ENCODE measurements around the gene ITM2B.

The ITM2B gene

GRCh38 chr13:48265217-48265815 lies 32.3 kb downstream of the ITM2B start:
- Histone ChIP-seq H3K9me3 (ENCODE audit: low read length) (no peaks in the 10 kb centered on the region), H3K4me1 (ENCODE audit: insufficient read depth, low read length) (no peaks in the 10 kb centered on the region), H3K4me3 (ENCODE audit: low read depth in 1 of 2, low read length in 2 of 2) (no peak overlapping the region), H3K36me3 (ENCODE audit: insufficient read depth, low read length) (peaks cover 26% of the 10 kb centered on the region), H3K27ac (ENCODE audit: low read depth, low read length) (no peak overlapping the region), H3K27me3 (ENCODE audit: control insufficient read depth in 1 of 2, insufficient read depth in 2 of 2, low read length in 2 of 2) (no peaks in the 10 kb centered on the region), H3K9ac (ENCODE audit: low read length) (no peak overlapping the region)

GRCh38 chr13:48266150-48266549 lies 33.1 kb downstream of the ITM2B start:
- Histone ChIP-seq H3K27ac (ENCODE audit: low read depth, low read length) (no peak overlapping the region), H3K4me3 (ENCODE audit: low read depth in 1 of 2, low read length in 2 of 2) (no peak overlapping the region), H3K4me1 (ENCODE audit: insufficient read depth, low read length) (no peaks in the 10 kb centered on the region), H3K36me3 (ENCODE audit: insufficient read depth, low read length) (peaks cover 25% of the 10 kb centered on the region), H3K9ac (ENCODE audit: low read length) (no peak overlapping the region), H3K27me3 (ENCODE audit: control insufficient read depth in 1 of 2, insufficient read depth in 2 of 2, low read length in 2 of 2) (no peaks in the 10 kb centered on the region), H3K9me3 (ENCODE audit: low read length) (no peaks in the 10 kb centered on the region)

GRCh38 chr13:48266701-48267639 lies 34.0 kb downstream of the ITM2B start:
- Histone ChIP-seq H3K4me1 (ENCODE audit: insufficient read depth, low read length) (no peaks in the 10 kb centered on the region), H3K4me3 (ENCODE audit: low read depth in 1 of 2, low read length in 2 of 2) (no peak overlapping the region), H3K27ac (ENCODE audit: low read depth, low read length) (no peak overlapping the region), H3K9ac (ENCODE audit: low read length) (no peak overlapping the region), H3K36me3 (ENCODE audit: insufficient read depth, low read length) (peaks cover 20% of the 10 kb centered on the region), H3K9me3 (ENCODE audit: low read length) (no peaks in the 10 kb centered on the region), H3K27me3 (ENCODE audit: control insufficient read depth in 1 of 2, insufficient read depth in 2 of 2, low read length in 2 of 2) (no peaks in the 10 kb centered on the region)

GRCh38 chr13:48268019-48268418 lies 35.0 kb downstream of the ITM2B start:
- Histone ChIP-seq H3K9ac (ENCODE audit: low read length) (no peak overlapping the region), H3K4me1 (ENCODE audit: insufficient read depth, low read length) (no peaks in the 10 kb centered on the region), H3K36me3 (ENCODE audit: insufficient read depth, low read length) (peaks cover 20% of the 10 kb centered on the region), H3K27ac (ENCODE audit: low read depth, low read length) (no peak overlapping the region), H3K27me3 (ENCODE audit: control insufficient read depth in 1 of 2, insufficient read depth in 2 of 2, low read length in 2 of 2) (no peaks in the 10 kb centered on the region), H3K4me3 (ENCODE audit: low read depth in 1 of 2, low read length in 2 of 2) (no peak overlapping the region), H3K9me3 (ENCODE audit: low read length) (no peaks in the 10 kb centered on the region)

- Histone ChIP-seq H3K9me3 (ENCODE audit: low read length) (no peaks in the 10 kb centered on the region), H3K27me3 (ENCODE audit: control insufficient read depth in 1 of 2, insufficient read depth in 2 of 2, low read length in 2 of 2) (no peaks in the 10 kb centered on the region), H3K27ac (ENCODE audit: low read depth, low read length) (no peak overlapping the region), H3K4me3 (ENCODE audit: low read depth in 1 of 2, low read length in 2 of 2) (no peak overlapping the region), H3K4me1 (ENCODE audit: insufficient read depth, low read length) (no peaks in the 10 kb centered on the region), H3K9ac (ENCODE audit: low read length) (no peak overlapping the region), H3K36me3 (ENCODE audit: insufficient read depth, low read length) (peaks cover 7% of the 10 kb centered on the region)
These were observed 40.3 kb downstream of the ITM2B start for GRCh38 chr13:48273346-48273745.

GRCh38 chr13:48275507-48275906 lies 42.5 kb downstream of the ITM2B start:
- Histone ChIP-seq H3K9me3 (ENCODE audit: low read length) (no peaks in the 10 kb centered on the region), H3K4me3 (ENCODE audit: low read depth in 1 of 2, low read length in 2 of 2) (no peak overlapping the region), H3K4me1 (ENCODE audit: insufficient read depth, low read length) (no peaks in the 10 kb centered on the region), H3K36me3 (ENCODE audit: insufficient read depth, low read length) (no peaks in the 10 kb centered on the region), H3K27me3 (ENCODE audit: control insufficient read depth in 1 of 2, insufficient read depth in 2 of 2, low read length in 2 of 2) (no peaks in the 10 kb centered on the region), H3K9ac (ENCODE audit: low read length) (no peak overlapping the region), H3K27ac (ENCODE audit: low read depth, low read length) (no peak overlapping the region)

- no peaks in the 10 kb centered on the region for H3K36me3 ChIP-seq (ENCODE audit: insufficient read depth, low read length)
- no peak overlapping the region for H3K27ac ChIP-seq (ENCODE audit: low read depth, low read length)
- no peaks in the 10 kb centered on the region for H3K27me3 ChIP-seq (ENCODE audit: control insufficient read depth in 1 of 2, insufficient read depth in 2 of 2, low read length in 2 of 2)
- H3K9me3 ChIP-seq (ENCODE audit: low read length) = no peaks in the 10 kb centered on the region
- H3K9ac ChIP-seq (ENCODE audit: low read length) = no peak overlapping the region
- H3K4me1 ChIP-seq (ENCODE audit: insufficient read depth, low read length) = no peaks in the 10 kb centered on the region
- no peak overlapping the region for H3K4me3 ChIP-seq (ENCODE audit: low read depth in 1 of 2, low read length in 2 of 2)
These were observed 45.8 kb downstream of the ITM2B start for GRCh38 chr13:48278806-48279205.

GRCh38 chr13:48281556-48281955 lies 48.5 kb downstream of the ITM2B start:
- H3K27me3 ChIP-seq (ENCODE audit: control insufficient read depth in 1 of 2, insufficient read depth in 2 of 2, low read length in 2 of 2) = no peaks in the 10 kb centered on the region
- no peaks in the 10 kb centered on the region for H3K4me1 ChIP-seq (ENCODE audit: insufficient read depth, low read length)
- H3K27ac ChIP-seq (ENCODE audit: low read depth, low read length) = no peak overlapping the region
- no peak overlapping the region for H3K4me3 ChIP-seq (ENCODE audit: low read depth in 1 of 2, low read length in 2 of 2)
- H3K36me3 ChIP-seq (ENCODE audit: insufficient read depth, low read length) = no peaks in the 10 kb centered on the region
- H3K9me3 ChIP-seq (ENCODE audit: low read length) = no peaks in the 10 kb centered on the region
- no peak overlapping the region for H3K9ac ChIP-seq (ENCODE audit: low read length)

- no peaks in the 10 kb centered on the region for H3K9me3 ChIP-seq (ENCODE audit: low read length)
- H3K27ac ChIP-seq (ENCODE audit: low read depth, low read length) = no peak overlapping the region
- H3K36me3 ChIP-seq (ENCODE audit: insufficient read depth, low read length) = no peaks in the 10 kb centered on the region
- H3K4me1 ChIP-seq (ENCODE audit: insufficient read depth, low read length) = no peaks in the 10 kb centered on the region
- H3K27me3 ChIP-seq (ENCODE audit: control insufficient read depth in 1 of 2, insufficient read depth in 2 of 2, low read length in 2 of 2) = no peaks in the 10 kb centered on the region
- H3K9ac ChIP-seq (ENCODE audit: low read length) = no peak overlapping the region
- H3K4me3 ChIP-seq (ENCODE audit: low read depth in 1 of 2, low read length in 2 of 2) = no peak overlapping the region
These were observed 58.7 kb downstream of the ITM2B start for GRCh38 chr13:48291730-48292129.

GRCh38 chr13:48292650-48293049 lies 59.6 kb downstream of the ITM2B start:
- H3K4me1 ChIP-seq (ENCODE audit: insufficient read depth, low read length) = no peaks in the 10 kb centered on the region
- H3K27ac ChIP-seq (ENCODE audit: low read depth, low read length) = no peak overlapping the region
- no peak overlapping the region for H3K4me3 ChIP-seq (ENCODE audit: low read depth in 1 of 2, low read length in 2 of 2)
- H3K9me3 ChIP-seq (ENCODE audit: low read length) = no peaks in the 10 kb centered on the region
- H3K36me3 ChIP-seq (ENCODE audit: insufficient read depth, low read length) = no peaks in the 10 kb centered on the region
- no peaks in the 10 kb centered on the region for H3K27me3 ChIP-seq (ENCODE audit: control insufficient read depth in 1 of 2, insufficient read depth in 2 of 2, low read length in 2 of 2)
- H3K9ac ChIP-seq (ENCODE audit: low read length) = no peak overlapping the region

- no peaks in the 10 kb centered on the region for H3K9me3 ChIP-seq (ENCODE audit: low read length)
- H3K36me3 ChIP-seq (ENCODE audit: insufficient read depth, low read length) = no peaks in the 10 kb centered on the region
- H3K4me1 ChIP-seq (ENCODE audit: insufficient read depth, low read length) = no peaks in the 10 kb centered on the region
- H3K27ac ChIP-seq (ENCODE audit: low read depth, low read length) = no peak overlapping the region
- no peak overlapping the region for H3K9ac ChIP-seq (ENCODE audit: low read length)
- H3K27me3 ChIP-seq (ENCODE audit: control insufficient read depth in 1 of 2, insufficient read depth in 2 of 2, low read length in 2 of 2) = no peaks in the 10 kb centered on the region
- no peak overlapping the region for H3K4me3 ChIP-seq (ENCODE audit: low read depth in 1 of 2, low read length in 2 of 2)
These were observed 61.6 kb downstream of the ITM2B start for GRCh38 chr13:48294653-48295052.
